GM12874 (cell line): ENCODE measurements around the gene MARS1.

Experiments used
- TF ChIP-seq, protein P1 (sequence below): IDR thresholded peaks from 2 replicates; pipeline ENCODE4 v1.5.1; 2011; ENCODE audit warnings: low read depth, mild to moderate bottlenecking, control low read depth, low read length, moderate library complexity; ENCODE audit not compliant: insufficient read depth

Gene MARS1

DNA sequence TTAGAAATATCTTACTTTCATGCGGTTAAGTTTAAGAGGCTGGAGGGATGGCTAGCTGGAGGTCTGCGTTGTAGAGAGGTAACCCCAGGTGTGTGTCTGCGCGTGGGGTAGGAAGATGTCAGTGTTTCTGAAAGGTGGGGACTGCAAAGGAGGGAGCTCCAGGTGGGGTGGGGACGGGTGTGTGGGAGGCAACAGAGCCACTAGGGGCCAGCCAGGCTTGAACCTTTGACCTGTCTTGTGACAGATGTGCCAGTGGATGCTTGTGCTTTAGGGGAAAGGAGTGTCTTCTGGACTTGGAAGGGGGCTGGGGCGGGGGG lies 27.4 kb upstream of the MARS1 start:
- TF ChIP-seq, protein P1, sequence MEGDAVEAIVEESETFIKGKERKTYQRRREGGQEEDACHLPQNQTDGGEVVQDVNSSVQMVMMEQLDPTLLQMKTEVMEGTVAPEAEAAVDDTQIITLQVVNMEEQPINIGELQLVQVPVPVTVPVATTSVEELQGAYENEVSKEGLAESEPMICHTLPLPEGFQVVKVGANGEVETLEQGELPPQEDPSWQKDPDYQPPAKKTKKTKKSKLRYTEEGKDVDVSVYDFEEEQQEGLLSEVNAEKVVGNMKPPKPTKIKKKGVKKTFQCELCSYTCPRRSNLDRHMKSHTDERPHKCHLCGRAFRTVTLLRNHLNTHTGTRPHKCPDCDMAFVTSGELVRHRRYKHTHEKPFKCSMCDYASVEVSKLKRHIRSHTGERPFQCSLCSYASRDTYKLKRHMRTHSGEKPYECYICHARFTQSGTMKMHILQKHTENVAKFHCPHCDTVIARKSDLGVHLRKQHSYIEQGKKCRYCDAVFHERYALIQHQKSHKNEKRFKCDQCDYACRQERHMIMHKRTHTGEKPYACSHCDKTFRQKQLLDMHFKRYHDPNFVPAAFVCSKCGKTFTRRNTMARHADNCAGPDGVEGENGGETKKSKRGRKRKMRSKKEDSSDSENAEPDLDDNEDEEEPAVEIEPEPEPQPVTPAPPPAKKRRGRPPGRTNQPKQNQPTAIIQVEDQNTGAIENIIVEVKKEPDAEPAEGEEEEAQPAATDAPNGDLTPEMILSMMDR: no peak

DNA sequence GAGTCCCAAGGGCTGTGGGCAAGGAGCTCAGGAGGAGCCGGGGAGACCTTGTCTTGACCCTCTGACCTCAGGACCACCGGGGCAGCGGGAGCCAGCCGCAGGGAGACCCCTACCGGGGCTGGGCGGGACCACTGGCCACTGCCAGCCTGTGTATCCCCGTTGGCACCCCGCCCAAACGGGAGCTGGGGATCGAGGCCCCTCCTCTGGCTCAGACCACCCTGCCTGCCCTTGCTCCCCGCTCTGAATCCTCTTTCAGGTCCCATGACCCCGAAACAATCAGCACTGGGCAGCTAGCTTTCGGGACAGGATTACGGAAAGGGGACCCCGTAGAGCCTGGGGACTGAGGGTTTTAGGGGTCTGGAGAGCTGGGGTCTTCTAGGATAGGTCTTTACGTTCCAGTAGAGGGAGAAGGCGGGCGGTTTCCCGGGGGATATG lies 27.0 kb upstream of the MARS1 start:
- TF ChIP-seq, protein P1: no peak

DNA sequence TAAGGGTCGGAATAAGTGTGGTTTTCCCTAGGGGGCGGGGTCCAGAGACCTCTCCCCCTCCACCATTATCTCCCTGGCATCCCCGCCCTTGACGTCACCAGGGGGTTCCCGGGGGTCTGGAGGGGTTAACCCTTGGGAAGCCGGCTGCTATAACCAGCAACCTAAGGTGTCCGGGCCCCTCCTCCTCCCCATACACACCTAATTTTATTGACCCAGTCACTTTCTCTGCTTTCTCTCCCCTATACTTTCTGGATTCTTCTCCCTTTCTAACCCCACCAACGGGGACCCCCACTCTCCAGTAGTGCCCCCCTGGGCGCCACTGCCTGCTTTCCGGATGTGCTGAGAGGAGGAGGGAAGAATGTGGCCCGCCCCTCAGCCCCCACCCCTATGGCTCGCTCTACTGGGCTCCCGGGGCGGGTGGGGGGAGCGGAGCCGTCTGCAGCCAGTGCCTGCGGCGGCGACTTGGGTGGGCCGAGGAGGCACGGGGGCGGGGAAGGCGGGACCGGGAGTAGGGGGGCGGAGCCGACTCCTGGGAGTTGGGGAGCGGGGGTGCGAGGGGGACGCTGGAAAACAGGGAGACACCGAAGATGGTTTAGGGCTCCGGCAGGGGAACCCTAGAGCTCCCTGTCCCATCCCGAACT lies 26.5 kb upstream of the MARS1 start:
- TF ChIP-seq, protein P1: no peak

DNA sequence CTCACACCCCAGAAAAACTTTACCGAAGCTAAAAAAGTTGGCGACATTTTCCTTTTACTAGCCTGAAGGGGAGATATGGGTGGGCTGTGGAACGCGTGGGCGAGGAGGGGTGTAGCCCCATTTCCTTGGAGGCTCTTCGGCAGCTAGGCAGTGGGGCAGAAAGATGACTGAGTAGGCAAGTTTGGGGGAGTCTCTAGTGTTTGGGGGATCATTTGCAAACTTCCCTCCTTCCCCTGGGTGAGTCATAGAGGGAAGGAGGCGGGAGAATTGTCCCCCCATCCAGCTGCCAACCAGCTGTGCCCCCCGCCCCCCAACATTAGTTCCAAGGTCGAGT lies 26.0 kb upstream of the MARS1 start:
- TF ChIP-seq, protein P1: no peak

DNA sequence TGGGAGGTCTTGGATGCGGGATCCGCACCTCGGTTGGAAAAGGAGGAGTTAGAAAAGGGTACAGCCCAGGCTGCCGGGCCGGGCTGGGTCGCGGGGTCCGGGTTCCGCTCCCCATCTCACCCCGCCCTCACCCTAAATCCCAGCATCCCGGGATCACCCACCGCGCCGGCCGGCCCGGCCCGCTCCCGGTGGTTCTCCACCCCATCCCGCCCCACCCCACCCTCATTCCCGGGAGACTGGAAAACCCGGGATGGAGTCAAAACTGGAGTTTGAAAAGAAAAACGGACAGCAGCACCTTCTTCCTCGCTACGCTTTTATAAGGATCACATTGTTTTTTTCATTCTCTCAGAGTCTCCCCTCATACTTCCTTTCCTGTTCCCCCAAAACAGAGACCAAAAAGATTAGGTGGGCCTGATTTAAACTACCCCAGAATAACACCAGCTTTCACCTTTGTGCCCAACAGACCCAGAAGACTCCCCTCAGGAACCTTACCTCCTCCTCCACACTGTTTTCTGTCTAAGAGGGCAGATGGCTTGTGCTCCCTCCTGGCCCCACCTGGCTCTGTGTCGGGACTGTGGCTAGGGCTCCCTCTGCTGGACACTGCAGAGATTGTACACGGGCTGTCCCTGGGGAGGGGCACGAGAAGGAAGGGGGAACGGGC lies 25.5 kb upstream of the MARS1 start:
- TF ChIP-seq, protein P1: peak; percentile 94

DNA sequence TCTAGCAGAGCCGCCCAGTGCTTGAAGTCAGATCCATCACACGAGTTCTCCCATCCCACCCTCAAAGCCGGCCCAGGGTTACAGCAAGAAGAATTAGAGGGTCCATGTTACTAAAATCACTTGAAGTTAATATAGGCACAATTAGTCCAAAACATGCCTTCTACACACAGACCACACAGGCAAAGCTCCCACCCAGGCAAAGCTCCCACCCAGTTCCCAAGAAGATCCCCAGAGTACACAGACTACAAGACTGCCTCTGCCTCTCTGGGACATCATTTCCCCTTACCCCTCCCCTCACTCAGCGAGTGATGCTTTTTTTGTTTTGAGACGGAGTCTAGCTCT lies 25.0 kb upstream of the MARS1 start:
- TF ChIP-seq, protein P1: no peak

DNA sequence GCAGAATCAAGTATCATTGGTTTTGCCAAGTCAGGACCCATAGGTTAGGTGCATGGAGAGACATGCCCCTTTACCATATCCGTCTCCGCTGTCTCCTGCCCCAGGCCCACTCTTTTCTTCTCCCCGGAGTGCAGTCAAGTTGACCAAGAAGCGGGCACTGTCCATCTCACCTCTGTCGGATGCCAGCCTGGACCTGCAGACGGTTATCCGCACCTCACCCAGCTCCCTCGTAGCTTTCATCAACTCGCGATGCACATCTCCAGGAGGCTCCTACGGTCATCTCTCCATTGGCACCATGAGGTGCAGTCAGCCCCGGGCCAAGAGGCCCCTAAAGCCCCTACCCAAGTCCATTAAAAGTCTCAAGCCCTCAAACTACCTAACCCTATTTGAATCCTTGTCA lies 23.3 kb upstream of the MARS1 start:
- TF ChIP-seq, protein P1: no peak
